ENCODE measurements around the gene ABCA3. TPM values are rescaled to one million over a fixed set of nuclear protein-coding genes. Genes with fewer than 3 reads are reported as not detected.
"Not testable (repeated sequence)": the region's sequence is repeated elsewhere in the genome, so short reads cannot be mapped to it uniquely, and the experiment has no call there.

The ABCA3 gene
- total RNA-seq = 3.5 TPM

DNA sequence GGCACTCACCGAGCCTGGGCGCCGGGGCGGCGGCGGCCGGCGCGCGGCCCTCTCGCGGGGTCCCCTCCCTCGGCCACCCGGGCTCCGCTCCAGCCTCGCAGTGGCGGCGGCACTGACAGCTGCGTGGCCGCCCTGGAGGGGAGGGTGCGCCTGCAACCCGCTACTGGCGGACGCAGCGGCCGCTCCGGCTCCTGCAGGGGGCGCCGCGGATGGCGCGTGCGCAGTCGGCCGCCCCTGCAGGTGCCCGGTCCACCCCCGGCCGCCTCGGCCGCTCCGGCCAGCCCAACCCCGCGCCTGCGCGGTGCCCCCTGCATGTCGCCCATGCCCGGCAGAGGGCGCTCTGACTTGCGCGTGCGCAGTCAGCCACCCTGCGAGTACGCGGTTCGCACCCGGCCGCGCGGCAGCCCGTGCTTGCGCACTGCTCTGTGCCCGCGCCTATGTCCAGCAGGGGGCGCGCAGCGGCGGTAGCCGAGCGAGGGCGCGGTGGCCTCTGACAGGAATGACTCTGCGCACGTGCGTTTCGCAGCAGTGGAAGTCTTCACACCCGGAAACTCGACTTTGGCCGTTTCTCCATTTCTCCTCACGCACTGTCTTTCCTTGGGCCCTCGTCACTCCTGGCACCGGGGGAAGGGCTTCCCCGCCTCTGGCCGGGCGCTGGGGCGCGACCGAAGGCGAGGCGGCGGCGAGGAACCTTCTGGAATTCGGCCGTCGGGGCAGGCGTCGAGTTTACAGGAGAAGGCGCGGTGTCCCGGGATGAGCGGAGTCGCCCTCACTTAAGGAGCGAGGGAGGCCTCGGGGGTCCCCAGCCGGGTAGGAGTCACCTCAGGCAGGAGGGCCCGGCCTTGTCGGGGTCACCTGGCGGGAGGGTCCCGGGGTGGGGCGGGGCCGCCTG is at the start of gene ABCA3:
Gene ABCA3 (minus strand): TSS at position 165 of the 892 bp plus-strand sequence. CDS start 14,262 bp downstream, outside the sequence.
- DNase-seq = peak; percentile 93

DNA sequence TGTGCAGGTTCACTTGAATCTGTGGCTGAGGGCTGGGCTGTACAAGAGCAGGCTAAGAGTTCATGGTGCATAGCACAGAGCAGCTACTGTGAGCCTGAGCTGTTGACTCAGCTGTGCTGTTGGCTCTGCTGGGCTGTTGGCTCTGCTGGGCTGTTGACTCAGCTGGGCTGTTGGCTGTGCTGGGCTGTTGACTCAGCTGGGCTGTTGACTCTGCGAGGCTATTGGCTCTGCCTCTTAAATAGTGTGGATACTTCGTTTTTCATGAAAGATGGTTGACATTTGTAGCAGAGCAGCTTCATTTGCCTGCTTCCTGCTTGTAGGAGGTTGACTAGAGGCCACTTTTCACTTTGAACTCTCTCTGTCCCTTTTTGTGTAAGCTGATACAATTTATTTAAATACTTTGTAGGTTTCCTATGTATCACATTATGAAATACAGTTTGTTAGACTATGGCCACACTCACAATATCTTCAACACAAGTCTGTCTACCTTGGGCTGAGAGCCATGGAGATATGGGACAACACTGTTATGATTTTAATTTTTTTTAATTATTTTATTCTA is 48.4 kb upstream of the ABCA3 start:
- DNase-seq = no peak

DNA sequence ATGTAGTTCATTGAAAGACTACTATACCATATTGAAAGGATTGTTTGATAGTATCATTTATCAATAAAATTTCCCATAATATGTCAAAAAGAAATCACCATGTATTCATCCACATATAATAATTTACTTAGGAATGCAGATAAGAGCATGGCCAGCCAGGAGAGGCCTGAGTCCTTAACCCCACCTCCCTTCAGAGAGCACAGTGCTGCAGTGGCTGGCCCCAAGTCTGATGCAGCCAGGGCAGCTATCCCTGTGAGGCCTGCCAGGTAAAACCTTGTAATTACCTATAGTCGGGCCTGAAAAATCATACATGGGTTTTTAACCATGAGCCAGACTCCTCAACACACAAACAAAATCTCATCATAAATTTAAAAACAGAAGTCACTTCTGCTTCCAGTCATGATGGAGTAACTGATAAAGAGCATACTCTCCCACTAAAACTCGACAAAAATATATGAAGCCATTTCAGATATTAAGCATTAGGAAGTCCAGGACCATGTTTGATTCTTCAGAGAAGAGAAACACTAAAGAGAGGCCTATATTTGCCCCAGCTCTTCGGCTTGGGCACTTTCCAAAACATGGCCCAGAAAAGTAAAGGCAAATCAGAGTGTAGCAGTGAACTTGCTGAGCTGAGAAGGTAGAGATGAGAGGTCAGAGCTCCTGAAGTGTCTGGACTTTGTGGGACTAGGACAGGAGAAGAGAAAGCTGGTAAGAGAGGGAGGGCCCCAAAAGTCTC is 47.8 kb upstream of the ABCA3 start:
- DNase-seq = no peak

DNA sequence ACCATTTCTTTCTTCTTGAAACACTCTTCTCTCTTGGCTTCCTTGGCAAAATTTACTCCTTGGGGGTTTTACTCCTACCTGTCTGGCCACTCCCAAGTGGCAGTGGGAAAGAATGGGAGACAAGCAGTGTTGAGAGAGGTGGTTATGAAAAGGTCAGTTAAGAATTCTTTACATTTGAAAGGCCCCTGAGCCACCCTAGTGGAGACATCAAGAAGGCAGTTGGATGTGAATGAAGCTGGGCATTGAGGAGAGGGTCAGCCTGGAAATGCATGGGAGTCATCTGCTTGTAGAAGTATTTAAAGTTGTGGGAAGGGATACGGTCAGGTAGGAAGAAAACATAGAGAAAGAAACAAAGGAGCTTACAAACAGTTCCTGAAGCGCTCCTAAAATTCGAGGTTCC is 46.5 kb upstream of the ABCA3 start:
- DNase-seq = no peak

DNA sequence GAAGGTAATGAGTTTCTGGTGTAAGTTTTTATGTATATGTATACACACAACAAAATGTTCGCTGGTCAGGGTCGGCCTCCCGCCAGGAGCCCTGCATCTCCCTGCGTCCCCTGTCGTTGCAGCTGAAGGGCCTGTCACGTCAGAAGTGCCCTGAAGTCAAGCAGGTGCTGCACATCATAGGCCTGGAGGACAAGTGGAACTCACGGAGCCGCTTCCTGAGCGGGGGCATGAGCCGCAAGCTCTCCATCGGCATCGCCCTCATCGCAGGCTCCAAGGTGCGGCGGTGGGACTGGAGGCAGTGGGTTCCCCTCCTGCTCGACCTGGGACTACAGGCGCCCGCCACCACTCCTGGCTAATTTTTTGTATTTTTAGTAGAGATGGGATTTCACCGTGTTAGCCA is 45.5 kb upstream of the ABCA3 start:
- not testable (repeated sequence) for DNase-seq

DNA sequence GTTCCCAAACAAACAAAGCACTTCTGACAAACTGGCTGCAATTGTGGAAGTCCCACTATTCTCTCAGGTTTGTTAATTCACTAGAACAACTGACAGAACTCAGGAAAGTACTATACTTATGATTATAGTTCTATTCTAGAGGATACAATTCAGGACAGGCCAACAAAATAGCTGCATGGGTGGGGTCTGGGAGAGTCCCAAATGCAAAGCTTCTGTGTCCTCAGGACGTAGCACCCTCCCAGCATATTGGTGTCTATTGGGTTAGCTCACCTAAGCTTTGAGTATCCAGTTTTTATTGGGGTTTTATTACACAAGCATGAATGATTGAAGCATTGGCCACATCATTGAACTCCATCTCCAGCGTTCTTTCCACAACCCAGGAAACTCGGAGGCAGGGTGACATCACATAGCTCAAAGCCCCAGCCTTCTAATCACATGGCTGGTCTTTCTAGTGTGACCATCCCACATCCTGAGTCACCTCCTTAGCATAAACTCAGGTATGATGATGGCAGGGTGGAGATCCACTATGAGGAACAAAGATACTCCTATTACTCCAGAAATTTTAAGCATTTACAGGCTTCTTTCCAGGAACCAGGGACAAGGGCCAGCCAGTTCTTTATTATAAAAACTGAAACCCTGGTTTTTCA is 44.8 kb upstream of the ABCA3 start:
- no peak for DNase-seq

DNA sequence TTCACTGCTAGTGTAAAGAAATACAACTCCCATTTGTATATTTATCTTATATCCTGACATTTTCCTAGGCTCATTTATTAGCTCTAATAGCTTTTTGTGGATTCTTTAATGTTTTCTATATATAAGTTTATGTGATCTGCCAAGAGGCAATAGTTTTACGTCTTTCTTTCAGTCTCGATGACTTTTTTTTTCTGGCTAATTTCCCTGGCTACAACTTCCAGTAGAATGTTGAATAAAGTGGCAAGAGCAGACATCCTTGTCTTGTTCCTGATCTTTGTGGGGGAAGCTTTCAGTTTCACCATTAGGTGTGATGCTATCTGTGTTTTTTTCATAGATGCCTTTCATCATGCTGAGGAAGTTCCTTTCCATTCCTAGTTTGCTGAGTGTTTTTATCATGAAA is 43.9 kb upstream of the ABCA3 start:
- no peak for DNase-seq

DNA sequence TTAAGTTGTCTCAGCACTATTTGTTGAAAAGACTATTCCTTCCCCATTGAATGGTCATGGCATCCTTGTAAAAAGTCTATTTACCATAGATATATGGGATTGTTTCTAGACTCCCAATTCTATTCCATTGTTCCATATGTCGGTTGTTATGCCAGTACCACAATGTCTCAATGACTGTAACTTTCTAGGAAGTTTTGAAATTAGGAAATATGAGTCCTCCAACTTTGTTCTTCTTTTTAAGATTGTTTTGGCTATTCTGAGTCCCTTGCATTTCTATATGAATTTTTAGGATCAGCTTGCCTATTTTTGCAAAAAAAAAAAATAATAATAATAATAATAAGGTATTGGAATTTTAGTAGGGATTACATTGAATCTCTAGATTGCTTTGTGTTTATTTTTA is 43.0 kb upstream of the ABCA3 start:
- no peak for DNase-seq

DNA sequence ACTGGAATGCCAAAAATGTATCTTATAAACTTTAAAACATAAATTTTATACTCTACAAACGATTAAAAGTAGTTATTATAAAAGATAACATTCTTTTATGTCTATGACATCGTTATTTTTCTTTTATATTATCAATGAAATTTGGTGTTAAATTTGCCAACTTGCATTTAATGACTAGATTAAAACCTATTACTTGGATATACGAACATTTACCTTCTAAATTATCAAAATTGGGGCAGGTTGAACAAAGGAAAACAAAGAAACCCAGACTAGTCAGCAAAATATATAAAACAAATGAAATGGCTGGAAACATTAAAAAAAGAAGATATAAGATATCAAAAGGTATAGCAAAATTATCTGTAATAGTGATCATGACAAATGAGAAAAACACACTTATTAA is 34.1 kb upstream of the ABCA3 start:
- DNase-seq = no peak

DNA sequence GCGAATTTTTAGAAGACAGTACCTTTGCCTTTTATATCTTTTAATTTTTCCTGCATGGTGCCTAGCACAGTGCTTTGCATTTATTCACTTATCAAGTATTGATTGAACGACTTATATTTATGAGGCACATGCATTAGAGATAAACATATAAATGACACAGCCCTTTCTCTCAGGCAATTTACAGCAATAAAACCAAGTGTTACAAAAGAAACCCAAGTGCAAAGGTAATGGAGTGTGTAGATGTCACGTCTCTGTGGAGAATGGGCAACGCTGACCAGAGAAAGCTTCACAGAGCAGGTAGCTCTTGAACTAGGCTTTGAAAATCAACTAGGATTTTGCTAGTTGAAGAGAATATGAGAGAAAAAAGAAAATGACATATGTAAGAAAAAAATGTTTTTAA is 32.6 kb upstream of the ABCA3 start:
- DNase-seq = no peak

DNA sequence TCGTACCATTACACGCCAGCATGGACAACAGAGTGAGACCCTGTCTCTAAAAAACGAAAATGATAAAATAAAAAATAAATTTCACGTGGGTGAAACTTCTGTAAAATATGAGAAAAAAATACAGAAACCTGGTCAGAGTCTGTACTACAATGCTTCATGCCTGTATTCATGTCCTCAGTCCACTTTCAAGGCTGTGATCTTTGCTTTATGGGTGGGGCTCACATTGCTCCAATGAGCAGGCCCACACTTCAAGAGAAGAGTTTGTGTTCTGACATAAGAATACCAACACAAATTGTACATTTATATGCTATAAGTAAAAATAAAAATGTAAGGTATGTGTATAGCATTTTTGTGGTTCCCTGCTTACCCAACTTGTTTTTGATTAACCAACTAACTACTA is 32.2 kb upstream of the ABCA3 start:
- DNase-seq = no peak

DNA sequence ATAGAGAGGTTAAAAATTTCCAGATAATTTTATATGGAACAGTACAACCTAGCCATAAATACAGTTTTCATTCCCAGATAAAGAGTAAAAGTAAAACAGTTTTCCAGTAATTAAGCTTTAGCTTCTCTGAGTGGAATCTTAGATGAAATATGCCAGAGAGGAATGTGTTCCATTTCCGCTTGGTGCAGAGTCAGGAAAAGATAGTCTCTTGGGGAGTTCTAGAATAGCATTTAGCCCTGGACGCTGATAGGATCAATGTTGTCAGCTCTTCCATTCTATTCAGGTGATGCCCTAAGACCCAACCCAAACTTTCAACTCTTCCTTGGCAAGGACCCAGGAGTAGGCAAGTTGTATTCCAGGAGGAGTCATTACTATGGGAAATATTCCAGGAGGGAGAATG is 30.9 kb upstream of the ABCA3 start:
- no peak for DNase-seq

DNA sequence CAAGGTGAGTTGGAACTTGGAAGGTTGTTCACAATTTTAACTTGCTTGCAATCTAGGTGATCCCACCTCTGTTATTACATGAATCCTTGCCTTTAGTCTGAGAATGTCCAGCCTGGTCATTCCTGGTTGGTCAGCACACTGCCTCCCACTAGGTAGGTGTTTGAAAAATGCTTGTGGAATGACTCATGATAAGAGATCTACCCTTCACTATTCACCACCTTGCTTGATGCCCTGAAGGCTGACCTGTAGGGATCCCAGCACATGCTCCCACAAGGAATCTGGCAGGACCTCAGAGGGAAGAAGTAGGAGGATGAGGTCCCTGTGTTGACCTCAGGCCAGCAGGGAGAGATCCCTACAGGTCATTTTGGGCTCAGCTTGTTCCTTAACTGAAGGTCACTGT is 30.2 kb upstream of the ABCA3 start:
- DNase-seq = no peak

DNA sequence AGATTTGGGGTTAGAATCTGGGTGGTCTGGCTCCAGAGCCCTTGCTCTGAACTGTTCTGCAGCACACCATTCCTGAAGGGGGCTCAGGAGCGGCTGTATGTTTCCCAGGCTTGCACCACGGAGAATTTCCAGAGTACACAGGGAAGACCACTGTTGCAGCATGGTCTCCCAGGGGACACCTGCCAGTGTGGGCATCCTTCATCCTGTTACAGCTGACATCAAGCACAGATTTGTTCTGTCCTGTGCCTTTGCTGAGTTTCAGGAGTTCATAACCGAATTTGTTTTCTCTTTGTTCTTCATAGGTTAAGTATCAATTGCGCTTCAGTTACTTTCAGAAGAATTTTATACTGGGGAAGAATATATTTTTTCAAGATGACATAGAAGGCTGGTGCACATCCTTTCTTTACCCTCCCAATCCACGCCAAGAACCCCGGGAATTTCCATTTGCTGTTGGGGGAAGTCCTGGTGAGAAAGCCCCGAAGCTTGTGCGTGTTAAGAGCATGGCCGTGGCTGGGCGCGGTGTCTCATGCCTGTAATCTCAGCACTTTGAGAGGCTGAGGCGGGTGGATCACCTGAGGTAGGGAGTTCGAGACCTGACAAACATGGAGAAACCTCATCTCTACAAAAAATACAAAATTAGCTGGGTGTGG is 26.3 kb upstream of the ABCA3 start:
- no peak for DNase-seq

DNA sequence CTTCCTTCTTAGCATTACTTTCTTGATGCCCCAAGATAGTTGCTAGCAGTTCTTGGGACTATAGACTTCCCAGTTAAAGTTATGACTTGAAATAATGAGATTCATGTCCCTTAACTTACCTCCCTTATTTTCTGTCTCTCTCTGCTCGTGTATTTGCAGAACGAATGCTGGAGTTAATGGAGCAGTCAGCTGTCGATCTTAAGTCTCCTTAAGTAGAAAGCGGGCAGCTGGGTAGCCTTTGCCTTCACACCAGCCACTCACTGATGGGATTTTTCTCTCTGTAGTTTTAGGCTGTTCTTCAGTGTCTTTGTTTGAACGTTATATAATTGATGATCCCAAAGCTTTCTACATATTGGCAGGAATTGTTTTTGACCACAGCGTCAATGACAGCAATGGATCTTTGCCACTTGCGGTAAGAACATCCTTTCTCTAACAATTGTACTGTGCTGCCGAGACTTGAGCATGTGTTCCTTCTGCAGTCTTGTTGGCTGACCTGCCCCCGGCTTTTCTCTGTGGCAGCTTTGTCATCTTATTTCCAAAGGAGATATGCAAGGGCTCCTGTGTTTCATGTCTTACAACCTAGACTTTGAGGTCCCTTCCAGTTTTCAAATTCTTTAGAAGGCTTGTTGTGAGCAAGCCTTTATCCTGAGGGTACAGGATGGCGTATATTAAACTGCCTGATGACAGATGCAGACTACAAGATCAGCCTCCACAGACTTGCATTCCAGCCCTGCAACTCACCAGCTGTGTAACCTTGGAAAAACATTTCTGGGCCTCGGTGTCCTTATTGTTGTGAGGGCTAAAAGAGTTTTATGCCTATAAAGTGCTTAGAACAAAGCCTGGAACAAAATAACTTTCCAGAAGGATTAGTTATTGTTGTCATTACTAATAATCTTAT is 25.1 kb upstream of the ABCA3 start:
- no peak for DNase-seq

DNA sequence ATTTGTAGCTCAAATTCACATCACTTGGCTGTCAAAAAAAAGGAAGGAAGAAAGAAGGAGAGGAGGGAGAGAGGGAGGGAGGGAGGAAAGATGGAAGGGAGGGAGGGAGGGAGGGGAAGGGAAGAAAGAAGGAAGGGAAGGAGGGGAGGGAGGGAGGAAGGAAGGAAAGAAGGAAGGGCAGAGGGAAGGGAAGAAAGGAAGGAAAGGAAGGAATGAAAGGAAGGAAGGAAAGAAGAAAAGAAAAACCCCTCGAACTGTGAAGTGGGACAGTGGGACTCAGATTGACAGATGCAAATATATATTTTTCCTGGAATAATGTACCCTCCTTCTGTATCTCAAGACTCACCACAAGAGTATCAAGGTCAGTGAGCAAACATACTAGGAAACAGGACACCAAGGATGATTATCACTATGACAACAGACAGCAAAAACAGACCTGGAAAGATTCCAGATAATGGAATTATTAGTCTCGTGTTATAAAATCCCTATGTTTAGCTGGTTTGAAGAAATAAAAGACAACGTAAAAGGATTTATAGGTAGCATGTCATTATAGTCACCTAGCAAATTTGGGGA is 24.2 kb upstream of the ABCA3 start:
- DNase-seq = no peak

DNA sequence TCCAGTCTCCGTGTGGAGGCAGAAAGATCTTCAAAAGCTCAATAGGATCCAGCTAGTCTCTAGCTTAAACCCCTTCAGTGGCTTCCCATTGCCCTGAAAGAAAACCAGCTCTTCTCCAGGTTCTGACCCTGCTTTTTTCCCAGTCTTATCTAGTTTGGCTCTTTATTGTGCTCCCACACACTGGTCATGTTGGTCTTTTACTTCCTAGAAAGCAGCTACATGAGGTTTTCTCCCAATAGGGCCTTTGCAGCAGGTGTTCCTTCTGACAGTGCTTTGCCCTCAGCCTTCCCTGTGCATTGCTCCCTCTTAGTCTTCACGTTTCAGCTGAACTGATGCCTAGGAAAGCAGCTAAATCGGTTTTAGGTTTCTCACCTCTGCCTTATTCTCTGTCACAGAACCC is 21.7 kb upstream of the ABCA3 start:
- no peak for DNase-seq

DNA sequence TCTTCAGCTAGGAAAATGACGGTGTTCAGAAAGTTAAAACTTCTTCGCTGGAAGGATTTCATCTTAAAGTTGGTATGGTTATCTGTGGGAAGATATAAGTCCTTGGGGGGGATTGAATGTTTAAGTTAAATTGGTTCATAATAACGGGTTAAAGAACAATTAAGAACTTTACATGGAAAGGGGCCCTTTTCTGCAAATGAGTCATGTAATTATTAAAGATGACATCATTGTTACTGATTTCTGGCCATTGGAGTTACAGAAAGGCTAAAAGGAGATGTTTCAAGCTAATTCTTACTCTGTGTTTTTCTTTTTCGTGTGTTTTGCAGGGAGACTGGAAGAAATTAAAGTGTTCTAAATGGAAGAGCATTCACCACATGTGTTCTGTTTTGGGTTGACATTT is 20.6 kb upstream of the ABCA3 start:
- no peak for DNase-seq

DNA sequence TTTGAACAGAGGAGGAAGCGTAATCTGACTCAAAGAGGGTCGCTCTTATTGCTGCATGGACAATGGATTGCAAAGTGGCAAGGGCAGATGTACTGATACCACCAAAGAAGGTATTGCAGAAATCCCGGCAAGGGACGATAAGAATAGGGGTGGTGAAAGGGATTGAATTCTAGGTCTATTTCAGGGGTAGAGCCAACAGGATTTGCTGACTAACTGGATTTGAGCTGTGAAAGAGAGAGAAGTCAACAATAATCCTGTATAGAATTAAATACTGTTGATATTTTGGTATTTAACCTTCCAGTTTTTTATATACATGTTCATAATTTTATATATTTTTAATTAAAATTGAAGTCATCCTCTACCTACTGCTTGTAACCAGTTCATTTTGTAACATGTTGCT is 19.4 kb upstream of the ABCA3 start:
- no peak for DNase-seq

DNA sequence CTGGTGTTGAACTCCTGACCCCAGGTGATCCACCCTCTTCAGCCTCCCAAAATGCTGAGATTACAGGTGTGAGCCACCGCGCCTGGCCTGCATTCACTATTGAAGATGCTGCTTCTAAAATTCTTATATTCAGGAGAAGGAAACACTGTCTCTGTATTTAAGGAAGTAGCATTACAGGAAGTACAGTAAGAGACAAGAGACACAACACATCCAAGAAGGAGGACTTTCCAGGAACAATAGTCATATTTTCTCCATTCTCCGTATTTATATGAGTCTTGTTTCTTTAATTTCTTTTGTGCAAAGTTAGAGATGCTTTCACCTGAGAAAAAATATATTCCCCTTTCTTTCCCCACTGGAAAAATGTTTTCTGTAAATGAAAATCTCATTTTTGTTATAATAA is 18.3 kb upstream of the ABCA3 start:
- no peak for DNase-seq

DNA sequence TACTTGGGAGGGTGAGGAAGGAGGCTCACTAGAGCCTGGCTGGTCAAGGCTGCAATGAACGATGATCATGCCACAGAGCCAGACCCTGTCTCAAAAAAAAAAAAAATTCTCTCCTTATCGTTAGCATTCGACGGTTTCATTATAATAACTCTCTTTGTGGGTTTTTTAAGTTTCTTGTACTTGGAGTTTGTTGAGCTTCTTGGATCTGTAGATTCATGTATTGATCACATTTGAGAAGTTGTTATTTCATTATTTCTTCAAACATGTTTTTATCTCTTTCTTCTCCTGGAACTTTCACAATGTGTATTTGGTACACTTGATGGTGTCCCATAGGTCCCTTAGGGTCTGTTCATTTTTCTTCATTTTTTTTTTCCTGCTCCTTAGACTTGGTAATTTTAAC is 16.8 kb upstream of the ABCA3 start:
- DNase-seq = no peak
